Stimulated activated CD8-positive, alpha-beta memory T cell treated with anti-CD3 and anti-CD28 coated beads, Interleukin-15, amount 100 ng/mL, for 24 hours (primary cell): Measurements from ENCODE around the gene ZNF750.

ENCODE experiments used
- DNase-seq: peaks from one replicate; pipeline ENCODE4 v3.0.0-alpha.2; 2020; ENCODE audit warnings: low read depth

The ZNF750 gene

GRCh38 chr17:82839617-82840292, at the start of gene ZNF750:
TSS of gene ZNF750 (minus strand) at chr17:82840022. CDS start at chr17:82832454, 7,568 bp downstream.
- no peak for DNase-seq

- no peak for DNase-seq
Observed at GRCh38 chr17:82888583-82889495, 49.0 kb upstream of the ZNF750 start.

- no peak for DNase-seq
Observed at GRCh38 chr17:82887255-82888164, 47.7 kb upstream of the ZNF750 start.

- no peak for DNase-seq
Observed at GRCh38 chr17:82884970-82885353, 45.1 kb upstream of the ZNF750 start.

- no peak for DNase-seq
Observed at GRCh38 chr17:82884341-82884969, 44.6 kb upstream of the ZNF750 start.

- no peak for DNase-seq
Observed at GRCh38 chr17:82883419-82884031, 43.7 kb upstream of the ZNF750 start.

- peak; percentile 52 for DNase-seq
Observed at GRCh38 chr17:82882715-82883418, 43.0 kb upstream of the ZNF750 start.

GRCh38 chr17:82881900-82882714, 42.3 kb upstream of the ZNF750 start:
- DNase-seq: no peak

- no peak for DNase-seq
Observed at GRCh38 chr17:82881324-82881823, 41.6 kb upstream of the ZNF750 start.

GRCh38 chr17:82880620-82881323, 41.0 kb upstream of the ZNF750 start:
- DNase-seq: no peak

GRCh38 chr17:82879241-82879640, 39.4 kb upstream of the ZNF750 start:
- DNase-seq: no peak

GRCh38 chr17:82878527-82878926, 38.7 kb upstream of the ZNF750 start:
- no peak for DNase-seq

- DNase-seq: no peak
Observed at GRCh38 chr17:82876602-82877379, 37.0 kb upstream of the ZNF750 start.

GRCh38 chr17:82876149-82876548, 36.3 kb upstream of the ZNF750 start:
- DNase-seq: no peak

- no peak for DNase-seq
Observed at GRCh38 chr17:82875407-82875856, 35.6 kb upstream of the ZNF750 start.

- no peak for DNase-seq
Observed at GRCh38 chr17:82874011-82874835, 34.4 kb upstream of the ZNF750 start.

GRCh38 chr17:82873521-82873920, 33.7 kb upstream of the ZNF750 start:
- DNase-seq: no peak
